K562 (cell line): ENCODE measurements around the gene PRDM1. TPM values are rescaled to one million over a fixed set of nuclear protein-coding genes. Genes with fewer than 3 reads are reported as not detected.
A peak's percentile ranks its signal among the peaks of the same experiment; 100 is the strongest.

Experiments
- ATAC-seq: fragments of 200-7000 bp; cut with Tn5 transposase; 3 replicates; pipeline ENCODE4 v1.9.1; 2020; ENCODE audit warnings: moderate library complexity
- BruUV-seq: library from RNA; stranded (reverse); fragments of 400-500 nt; replicated peaks from 2 replicates; lab custom pipeline; 2021; lab: Mats Ljungman, UMichigan
- CTCF ChIA-PET: fragments of 300-600 bp; formaldehyde crosslinking; extraction: SDS; loops from one replicate; lab custom pipeline; 2021; ENCODE audit warnings: low intra/inter-chr PET ratio; lab: Yijun Ruan, JAX
- POLR2A ChIA-PET: fragments of 300-600, 350-650 bp; sonication (Branson Sonifier 250); formaldehyde crosslinking; extraction: SDS; loops from one replicate; lab custom pipeline; 2021; ENCODE audit warnings: antibody characterized with exemption, inconsistent platforms; lab: Yijun Ruan, JAX
- DNase-seq, 4 experiments: peaks; one replicate each; pipeline versions ENCODE4 v3.0.0 to v3.0.0-alpha.2; 2011 to 2018; ENCODE audit warnings: low spot score in 3 of 4, mixed read lengths in 3 of 4; ENCODE audit errors: extremely low read depth in 1 of 4
- FAIRE-seq: peaks from 2 replicates; lab custom pipeline; 2011; peaks lifted over from hg19 to GRCh38; lab: Jason Lieb, UNC
- H2AFZ ChIP-seq: 2 replicates; pipeline ENCODE4 v1.6.0; 2011; ENCODE audit warnings: low read depth, low read length, control low read depth, inconsistent platforms
- H3K27ac ChIP-seq: fragments of 200-600 bp; 3 replicates; pipeline ENCODE4 v1.8.0; 2011; ENCODE audit warnings: low read depth, mild to moderate bottlenecking, control low read depth, inconsistent platforms, low read length, moderate library complexity, mixed read lengths; ENCODE audit errors: extremely low read depth
- H3K27me3 ChIP-seq, 2 experiments: fragments of 300-600 bp in 1 of 2; 2 replicates in 1 of 2; 3 replicates in 1 of 2; pipeline versions ENCODE4 v1.6.0 to v1.8.0; 2011; ENCODE audit warnings: inconsistent platforms in 2 of 2, low read length in 2 of 2, mild to moderate bottlenecking in 1 of 2, mixed read lengths in 1 of 2, moderate library complexity in 1 of 2; ENCODE audit not compliant: control insufficient read depth in 2 of 2, insufficient read depth in 2 of 2
- H3K36me3 ChIP-seq: fragments of 300-600 bp; 3 replicates; pipeline ENCODE4 v1.8.0; 2011; ENCODE audit warnings: mild to moderate bottlenecking, low read length, inconsistent platforms; ENCODE audit not compliant: control insufficient read depth, insufficient read depth
- H3K4me1 ChIP-seq, 2 experiments: fragments of 200-600 bp in 1 of 2; replicated peaks in 1 of 2; 2 replicates in 1 of 2; 3 replicates in 1 of 2; pipeline versions ENCODE4 v1.5.1 to v1.8.0; 2011; ENCODE audit warnings: inconsistent platforms in 2 of 2, low read length in 2 of 2, mild to moderate bottlenecking in 1 of 2, mixed read lengths in 1 of 2, moderate library complexity in 1 of 2; ENCODE audit not compliant: control insufficient read depth in 2 of 2, insufficient read depth in 2 of 2
- H3K4me2 ChIP-seq: 2 replicates; pipeline ENCODE4 v1.6.1; 2011; ENCODE audit warnings: low read length, control low read depth, inconsistent platforms, mixed read lengths; ENCODE audit not compliant: insufficient read depth
- H3K4me3 ChIP-seq: fragments of 200-600 bp; sonication (generic), shearing (Covaris generic); 2 replicates; pipeline ENCODE4 v1.5.1; 2016; ENCODE audit warnings: control low read depth, inconsistent platforms
- H3K79me2 ChIP-seq: fragments of 200-600 bp; 3 replicates; pipeline ENCODE4 v1.8.0; 2011; ENCODE audit warnings: low read length, inconsistent platforms; ENCODE audit not compliant: control insufficient read depth, insufficient read depth
- H3K9ac ChIP-seq, 2 experiments: 2 replicates each; pipeline versions ENCODE4 v1.6.0 to v1.6.1; 2011; ENCODE audit warnings: low read depth in 2 of 2, low read length in 2 of 2, control low read depth in 1 of 2, inconsistent platforms in 1 of 2, mild to moderate bottlenecking in 1 of 2, mixed read lengths in 1 of 2; ENCODE audit not compliant: insufficient read depth in 1 of 2
- H3K9me1 ChIP-seq: one replicate; pipeline ENCODE4 v1.6.0; 2011; ENCODE audit warnings: inconsistent platforms, mild to moderate bottlenecking, low read length, moderate library complexity; ENCODE audit not compliant: control insufficient read depth, insufficient read depth
- H3K9me3 ChIP-seq: replicated peaks from 2 replicates; pipeline ENCODE4 v1.5.1; 2011; ENCODE audit warnings: low read depth, low read length, inconsistent platforms; ENCODE audit not compliant: control insufficient read depth, insufficient read depth
- H4K20me1 ChIP-seq: replicated peaks from 2 replicates; pipeline ENCODE4 v1.6.1; 2011; ENCODE audit warnings: low read length, inconsistent platforms, mixed read lengths; ENCODE audit not compliant: control insufficient read depth, insufficient read depth
- TSC22D4 ChIP-seq: fragments of 450-650 bp; IDR thresholded peaks from 2 replicates; pipeline ENCODE4 v1.6.1; 2016; ENCODE audit warnings: missing genetic modification characterization, missing biosample characterization, control low read depth
- WGBS: fragments of 100-300 bp; shearing (Covaris generic); methylation state at CpG from one replicate; pipeline ENCODE4 v1.1.6; 2016; ENCODE audit warnings: low coverage, mixed read lengths; ENCODE audit not compliant: insufficient coverage; ENCODE audit errors: missing lambda C conversion rate; 5-methylcytosine and 5-hydroxymethylcytosine counted together
- in situ Hi-C: fragments of 300-500 bp; cut with MboI; formaldehyde crosslinking; loops from 4 replicates; pipeline ENCODE4 v1.15.0; 2018; ENCODE audit warnings: inconsistent platforms, mixed read lengths
- intact Hi-C: fragments of 100-400 bp; cut with micrococcal nuclease; formaldehyde crosslinking; loops from 2 replicates; pipeline ENCODE4 v1.14.2; 2022
- polyA plus RNA-seq, 8 experiments: library from polyadenylated mRNA; depleted of rRNA in 4 of 8; stranded (reverse) in 5 of 8; unstranded in 3 of 8; fragments of >200 nt; fragmentation: Nextera tagmentation in 2 of 8; fragmentation: Illumina TruSeq in 1 of 8; extraction: Ambion mirVana in 2 of 8; extraction: Trizol in 1 of 8; gene quantifications; 2 replicates each; pipeline versions ENCODE4 v1.2.1 to v1.2.3, GENCODE V29; 2011 to 2014; ENCODE audit warnings: inconsistent platforms in 1 of 8, missing spikeins in 1 of 8
- total RNA-seq, 7 experiments: library from RNA; depleted of rRNA in 6 of 7; stranded (reverse); fragments of >200 nt in 6 of 7; fragmentation: Illumina TruSeq in 2 of 7; extraction: Trizol in 2 of 7; gene quantifications; 2 replicates each; pipeline versions ENCODE4 v1.2.1 to v1.2.3, GENCODE V29; 2011 to 2021; ENCODE audit warnings: low replicate concordance in 1 of 7
- TF ChIP-seq, protein P1 (sequence below), 2 experiments: IDR thresholded peaks in 1 of 2; conservative IDR thresholded peaks in 1 of 2; 2 replicates each; pipeline ENCODE4 v1.6.1; 2016; ENCODE audit warnings: low read depth in 2 of 2, mild to moderate bottlenecking in 1 of 2, missing compliant biosample characterization in 1 of 2, missing genetic modification characterization in 1 of 2, moderate library complexity in 1 of 2

The PRDM1 gene
- total and polyA plus RNA-seq, 9 of the 15 experiments (the other 6 are each of a cell fraction or from before 2014, with no cell fraction given), result 0.09 to 0.89 (median 0.27) TPM

DNA sequence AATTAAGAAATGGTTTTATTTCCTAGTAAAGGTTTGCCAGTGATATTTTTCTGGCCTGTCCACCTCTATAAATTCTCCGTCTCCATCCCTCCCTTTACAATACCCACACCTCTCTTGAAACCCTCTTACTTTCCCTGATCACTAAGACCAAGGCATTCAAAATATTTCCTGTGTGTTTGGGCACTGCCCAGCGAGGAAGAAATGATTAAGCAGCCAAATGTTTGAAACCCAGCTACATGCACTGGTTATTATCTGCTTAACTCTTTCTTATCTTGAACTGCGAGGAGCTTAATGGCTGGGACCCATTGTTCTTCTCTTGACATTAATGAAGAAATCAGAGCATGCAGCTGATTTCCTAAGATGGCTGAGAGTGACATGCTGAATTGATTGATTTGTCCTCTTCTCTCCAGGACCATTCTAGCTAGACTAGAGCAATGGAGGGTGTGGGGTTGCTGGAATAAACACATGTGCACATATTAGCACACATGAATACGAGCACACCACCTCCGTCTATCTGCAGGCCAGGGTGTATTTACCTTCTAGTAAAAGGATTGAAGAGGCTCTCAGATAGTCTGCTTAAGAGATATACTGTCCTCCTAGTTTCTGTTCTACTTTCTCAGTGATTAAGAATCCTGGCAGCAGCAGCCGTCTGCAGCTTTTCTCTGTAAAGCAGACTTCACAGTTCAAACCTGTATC, 46.1 kb upstream of the PRDM1 start:
- no peak for DNase-seq
- no peak for ATAC-seq
- Histone ChIP-seq H3K9me1 (no peaks in the 10 kb centered on the region), H3K4me3 (no peak overlapping the region), H3K27ac (no peak overlapping the region), H3K27me3 (peaks cover 2 to 5% of the 10 kb centered on the region in 2 experiments; a peak in 3 of 5 replicates), H3K4me2 (no peak overlapping the region), H2AFZ (no peak overlapping the region), H3K9me3 (no peaks in the 10 kb centered on the region), H3K79me2 (no peaks in the 10 kb centered on the region), H3K9ac (no peak overlapping the region), H3K4me1 (no peaks in the 10 kb centered on the region), H3K36me3 (no peaks in the 10 kb centered on the region), H4K20me1 (no peaks in the 10 kb centered on the region)
- no peak for FAIRE-seq
- no TSS peak for BruUV-seq
- intact Hi-C loops (no loop called here), in situ Hi-C loops (loop anchor here (10.0 kb wide), 1 partner anchor 865 kb away; no protein-coding TSS in a partner anchor)
- TF ChIP-seq TSC22D4 (tag), result no peak
- TF ChIP-seq, protein P1, sequence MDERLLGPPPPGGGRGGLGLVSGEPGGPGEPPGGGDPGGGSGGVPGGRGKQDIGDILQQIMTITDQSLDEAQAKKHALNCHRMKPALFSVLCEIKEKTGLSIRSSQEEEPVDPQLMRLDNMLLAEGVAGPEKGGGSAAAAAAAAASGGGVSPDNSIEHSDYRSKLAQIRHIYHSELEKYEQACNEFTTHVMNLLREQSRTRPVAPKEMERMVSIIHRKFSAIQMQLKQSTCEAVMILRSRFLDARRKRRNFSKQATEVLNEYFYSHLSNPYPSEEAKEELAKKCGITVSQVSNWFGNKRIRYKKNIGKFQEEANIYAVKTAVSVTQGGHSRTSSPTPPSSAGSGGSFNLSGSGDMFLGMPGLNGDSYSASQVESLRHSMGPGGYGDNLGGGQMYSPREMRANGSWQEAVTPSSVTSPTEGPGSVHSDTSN (CRISPR knock-in tag; IDR thresholded peaks at IDR 0.05; ENCODE audit: low read depth), result no peak
- TF ChIP-seq, protein P1 (tag; conservative IDR thresholded peaks at IDR 0.05; ENCODE audit: low read depth), result peak; percentile 38; the same call in 1 of the 2 replicates
- 6% methylated on average over 6 of the region's 6 CpGs for WGBS
- POLR2A ChIA-PET, result interaction anchor here (1.2 kb wide), 1 partner anchor 10 kb away, joined by 4 read pairs; no protein-coding TSS in a partner anchor
- CTCF ChIA-PET, result no interaction called here
